HEK293 (cell line): ENCODE data around the gene SMO.
A peak's percentile ranks its signal among the peaks of the same experiment; 100 is the strongest.

Experiments
- CTCF ChIA-PET: fragments of 350-600 bp; formaldehyde crosslinking; extraction: SDS; loops from one replicate; lab custom pipeline; 2021; ENCODE audit warnings: antibody characterized with exemption; lab: Yijun Ruan, JAX
- POLR2A ChIA-PET: fragments of 300-600 bp; formaldehyde crosslinking; extraction: SDS; loops from one replicate; lab custom pipeline; 2020; ENCODE audit warnings: antibody characterized with exemption, inconsistent platforms; lab: Yijun Ruan, JAX
- H3K27ac ChIP-seq: fragments of 200-500 bp; sonication (Bioruptor generic); 2 replicates; pipeline ENCODE4 v1.5.1; 2014; ENCODE audit warnings: low read depth, low read length, control low read depth, inconsistent platforms; ENCODE audit errors: extremely low read depth
- H3K36me3 ChIP-seq, 2 experiments: fragments of 200-500 bp in 1 of 2; sonication (Bioruptor generic) in 1 of 2; 1 replicate in 1 of 2; 2 replicates in 1 of 2; pipeline ENCODE4 v1.5.1; 2014 to 2017; ENCODE audit warnings: inconsistent platforms in 2 of 2, low read length in 2 of 2; ENCODE audit not compliant: control insufficient read depth in 2 of 2, insufficient read depth in 1 of 2
- H3K4me1 ChIP-seq: fragments of 200-500 bp; sonication (Bioruptor generic); 2 replicates; pipeline ENCODE4 v1.5.1; 2014; ENCODE audit warnings: mild to moderate bottlenecking, low read length, inconsistent platforms; ENCODE audit not compliant: control insufficient read depth, insufficient read depth
- H3K4me3 ChIP-seq: 2 replicates; pipeline ENCODE4 v1.5.1; 2011; ENCODE audit warnings: low read depth, mild to moderate bottlenecking, control low read depth, low read length, moderate library complexity
- H3K9me3 ChIP-seq: fragments of 200-500 bp; sonication (Bioruptor generic); 2 replicates; pipeline ENCODE4 v1.5.1; 2014; ENCODE audit warnings: low read depth, low read length, inconsistent platforms; ENCODE audit not compliant: control insufficient read depth, insufficient read depth
- GLI4 ChIP-seq: fragments of 450-650 bp; formaldehyde crosslinking; IDR thresholded peaks from 2 replicates; pipeline ENCODE4 v1.5.1; 2016; ENCODE audit warnings: missing biosample characterization, missing genetic modification characterization
- IKZF3 ChIP-seq: fragments of 450-650 bp; IDR thresholded peaks from 2 replicates; pipeline ENCODE4 v1.5.0; 2018; ENCODE audit warnings: missing biosample characterization, mild to moderate bottlenecking, missing genetic modification characterization, moderate library complexity
- KLF16 ChIP-seq: fragments of 450-650 bp; formaldehyde crosslinking; IDR thresholded peaks from 2 replicates; pipeline ENCODE4 v1.5.1; 2017; ENCODE audit warnings: missing biosample characterization, missing genetic modification characterization
- KLF17 ChIP-seq: fragments of 450-650 bp; formaldehyde crosslinking; IDR thresholded peaks from 2 replicates; pipeline ENCODE4 v1.5.1; 2016; ENCODE audit warnings: missing biosample characterization, missing genetic modification characterization
- KLF9 ChIP-seq: fragments of 450-650 bp; formaldehyde crosslinking; IDR thresholded peaks from 2 replicates; pipeline ENCODE4 v1.5.1; 2016; ENCODE audit warnings: missing biosample characterization, missing genetic modification characterization, low read depth
- REPIN1 ChIP-seq: fragments of 450-650 bp; formaldehyde crosslinking; IDR thresholded peaks from 2 replicates; pipeline ENCODE4 v1.5.1; 2017; ENCODE audit warnings: missing biosample characterization, missing genetic modification characterization, low read depth
- REST ChIP-seq: fragments of 450-650 bp; formaldehyde crosslinking; IDR thresholded peaks from 2 replicates; pipeline ENCODE4 v1.5.1; 2016; ENCODE audit warnings: missing biosample characterization, missing genetic modification characterization
- SP7 ChIP-seq: fragments of 450-650 bp; formaldehyde crosslinking; IDR thresholded peaks from 2 replicates; pipeline ENCODE4 v1.5.1; 2016; ENCODE audit warnings: missing biosample characterization, missing genetic modification characterization
- ZBTB17 ChIP-seq: fragments of 450-650 bp; formaldehyde crosslinking; IDR thresholded peaks from 2 replicates; pipeline ENCODE4 v1.5.1; 2016; ENCODE audit warnings: missing biosample characterization, missing genetic modification characterization
- ZBTB48 ChIP-seq: fragments of 450-650 bp; formaldehyde crosslinking; IDR thresholded peaks from 2 replicates; pipeline ENCODE4 v1.5.1; 2016; ENCODE audit warnings: missing biosample characterization, missing genetic modification characterization
- ZEB2 ChIP-seq: fragments of 450-650 bp; formaldehyde crosslinking; IDR thresholded peaks from 2 replicates; pipeline ENCODE4 v1.5.1; 2016; ENCODE audit warnings: missing biosample characterization, missing genetic modification characterization
- ZNF169 ChIP-seq: fragments of 450-650 bp; formaldehyde crosslinking; IDR thresholded peaks from 2 replicates; pipeline ENCODE4 v1.5.1; 2016; ENCODE audit warnings: missing biosample characterization, missing genetic modification characterization
- ZNF2 ChIP-seq: fragments of 450-650 bp; formaldehyde crosslinking; IDR thresholded peaks from 2 replicates; pipeline ENCODE4 v1.5.1; 2016; ENCODE audit warnings: missing biosample characterization, missing genetic modification characterization
- ZNF223 ChIP-seq: fragments of 450-650 bp; formaldehyde crosslinking; IDR thresholded peaks from 2 replicates; pipeline ENCODE4 v1.5.1; 2016; ENCODE audit warnings: missing biosample characterization, missing genetic modification characterization
- ZNF26 ChIP-seq: fragments of 450-650 bp; formaldehyde crosslinking; IDR thresholded peaks from 2 replicates; pipeline ENCODE4 v1.5.1; 2016; ENCODE audit warnings: missing biosample characterization, missing genetic modification characterization
- ZNF335 ChIP-seq: fragments of 450-650 bp; formaldehyde crosslinking; conservative IDR thresholded peaks from 2 replicates; pipeline ENCODE4 v1.5.1; 2016; ENCODE audit warnings: missing biosample characterization, missing genetic modification characterization
- ZNF621 ChIP-seq: fragments of 450-650 bp; formaldehyde crosslinking; IDR thresholded peaks from 2 replicates; pipeline ENCODE4 v1.5.1; 2017; ENCODE audit warnings: missing biosample characterization, missing genetic modification characterization
- ZNF624 ChIP-seq: fragments of 450-650 bp; formaldehyde crosslinking; IDR thresholded peaks from 2 replicates; pipeline ENCODE4 v1.5.1; 2017; ENCODE audit warnings: missing biosample characterization, missing genetic modification characterization
- ZNF654 ChIP-seq: fragments of 450-650 bp; formaldehyde crosslinking; IDR thresholded peaks from 2 replicates; pipeline ENCODE4 v1.5.1; 2016; ENCODE audit warnings: low read depth, missing biosample characterization, missing genetic modification characterization
- ZNF660 ChIP-seq: fragments of 450-650 bp; IDR thresholded peaks from 2 replicates; pipeline ENCODE4 v1.5.1; 2018; ENCODE audit warnings: missing biosample characterization, mild to moderate bottlenecking, missing genetic modification characterization
- TF ChIP-seq, protein P1 (sequence below): fragments of 450-650 bp; formaldehyde crosslinking; IDR thresholded peaks from 2 replicates; pipeline ENCODE4 v1.5.1; 2016; ENCODE audit warnings: missing biosample characterization, missing genetic modification characterization
- TF ChIP-seq, protein P2 (sequence below): fragments of 450-650 bp; formaldehyde crosslinking; IDR thresholded peaks from 2 replicates; pipeline ENCODE4 v1.5.1; 2016; ENCODE audit warnings: missing biosample characterization, missing genetic modification characterization

Gene SMO

GRCh38 chr7:129218514-129219062 is 30.2 kb downstream of the SMO start:
- Histone ChIP-seq H3K4me3 (no peak overlapping the region), H3K36me3 (no peaks in the 10 kb centered on the region), H3K4me1 (no peaks in the 10 kb centered on the region), H3K9me3 (no peaks in the 10 kb centered on the region), H3K27ac (no peak overlapping the region)
- CTCF ChIA-PET = interaction anchor here (0.6 to 6.4 kb wide), 81 partner anchors 8 to 1552 kb away, joined by 3 to 95 read pairs (median 4); partner anchors contain the start of genes STRIP2 and TSPAN33
- TF ChIP-seq ZNF335 (tag by site-specific recombination) (no peak), ZNF660 (tag by site-specific recombination) (peak; percentile 90), KLF16 (tag by site-specific recombination) (peak; percentile 31; the same call in 1 of the 2 replicates), ZBTB17 (tag by site-specific recombination) (peak; percentile 36; the same call in 1 of the 2 replicates), REPIN1 (no peak), KLF9 (tag by site-specific recombination) (peak; percentile 72), ZNF624 (tag by site-specific recombination) (no peak), GLI4 (tag by site-specific recombination) (no peak), SP7 (peak; percentile 34; the same call in 1 of the 2 replicates), ZNF26 (tag by site-specific recombination) (no peak), ZNF654 (tag by site-specific recombination) (peak; percentile 99), IKZF3 (tag by site-specific recombination) (peak; percentile 62), REST (peak; percentile 96), ZNF621 (tag by site-specific recombination) (no peak), ZNF223 (no peak), ZNF2 (tag by site-specific recombination) (peak; percentile 71), ZBTB48 (tag by site-specific recombination) (no peak), ZEB2 (tag by site-specific recombination) (no peak), ZNF169 (tag by site-specific recombination) (no peak), KLF17 (tag by site-specific recombination) (peak; percentile 48; the same call in 1 of the 2 replicates)
- TF ChIP-seq, protein P1, sequence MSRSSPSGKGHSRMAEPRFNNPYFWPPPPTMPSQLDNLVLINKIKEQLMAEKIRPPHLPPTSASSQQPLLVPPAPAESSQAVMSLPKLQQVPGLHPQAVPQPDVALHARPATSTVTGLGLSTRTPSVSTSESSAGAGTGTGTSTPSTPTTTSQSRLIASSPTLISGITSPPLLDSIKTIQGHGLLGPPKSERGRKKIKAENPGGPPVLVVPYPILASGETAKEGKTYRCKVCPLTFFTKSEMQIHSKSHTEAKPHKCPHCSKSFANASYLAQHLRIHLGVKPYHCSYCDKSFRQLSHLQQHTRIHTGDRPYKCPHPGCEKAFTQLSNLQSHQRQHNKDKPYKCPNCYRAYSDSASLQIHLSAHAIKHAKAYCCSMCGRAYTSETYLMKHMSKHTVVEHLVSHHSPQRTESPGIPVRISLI (tag by site-specific recombination) = peak; percentile 83
- TF ChIP-seq, protein P2, sequence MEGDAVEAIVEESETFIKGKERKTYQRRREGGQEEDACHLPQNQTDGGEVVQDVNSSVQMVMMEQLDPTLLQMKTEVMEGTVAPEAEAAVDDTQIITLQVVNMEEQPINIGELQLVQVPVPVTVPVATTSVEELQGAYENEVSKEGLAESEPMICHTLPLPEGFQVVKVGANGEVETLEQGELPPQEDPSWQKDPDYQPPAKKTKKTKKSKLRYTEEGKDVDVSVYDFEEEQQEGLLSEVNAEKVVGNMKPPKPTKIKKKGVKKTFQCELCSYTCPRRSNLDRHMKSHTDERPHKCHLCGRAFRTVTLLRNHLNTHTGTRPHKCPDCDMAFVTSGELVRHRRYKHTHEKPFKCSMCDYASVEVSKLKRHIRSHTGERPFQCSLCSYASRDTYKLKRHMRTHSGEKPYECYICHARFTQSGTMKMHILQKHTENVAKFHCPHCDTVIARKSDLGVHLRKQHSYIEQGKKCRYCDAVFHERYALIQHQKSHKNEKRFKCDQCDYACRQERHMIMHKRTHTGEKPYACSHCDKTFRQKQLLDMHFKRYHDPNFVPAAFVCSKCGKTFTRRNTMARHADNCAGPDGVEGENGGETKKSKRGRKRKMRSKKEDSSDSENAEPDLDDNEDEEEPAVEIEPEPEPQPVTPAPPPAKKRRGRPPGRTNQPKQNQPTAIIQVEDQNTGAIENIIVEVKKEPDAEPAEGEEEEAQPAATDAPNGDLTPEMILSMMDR (tag by site-specific recombination) = peak; percentile 87
- POLR2A ChIA-PET = interaction anchor here (1.0 kb wide), 1 partner anchor 149 kb away, joined by 3 read pairs; no protein-coding TSS in a partner anchor
